GM18520 (cell line): Measurements from ENCODE around the gene LCN2.
"Not testable (repeated sequence)": the region's sequence is repeated elsewhere in the genome, so short reads cannot be mapped to it uniquely, and the experiment has no call there.

Experiments
- ATAC-seq: cut with Tn5 transposase; IDR thresholded peaks from one replicate; pipeline ENCODE4 v1.9.1; 2021; ENCODE audit not compliant: unreplicated experiment

The LCN2 gene

DNA sequence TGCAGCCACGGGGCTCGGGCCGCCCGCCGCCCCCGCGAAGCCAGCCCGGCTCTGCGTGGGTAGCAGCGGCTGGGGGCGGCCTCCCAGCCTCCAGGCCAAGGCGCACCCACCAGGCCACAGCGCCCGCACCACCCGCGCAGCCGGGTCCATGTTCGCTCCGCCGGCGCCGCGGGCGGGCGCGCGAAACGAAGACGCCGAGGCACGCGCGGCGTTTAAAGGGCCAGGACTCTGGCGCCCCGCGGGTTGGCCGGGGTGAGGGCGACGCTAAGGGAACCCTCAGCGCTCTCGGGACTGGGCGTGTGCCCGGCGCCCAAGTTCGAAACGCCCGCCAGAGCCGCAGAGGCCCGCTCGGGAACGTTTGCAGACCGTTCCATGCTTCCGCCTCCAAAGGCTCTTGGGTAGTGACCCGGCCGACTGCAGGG lies 21.7 kb upstream of the LCN2 start, which contains the start of gene PTGES2:
TSS of gene PTGES2 (minus strand) at position 162 of the 422 bp plus-strand sequence. CDS start at position 150, 12 bp downstream.
- peak; percentile 51 for ATAC-seq

DNA sequence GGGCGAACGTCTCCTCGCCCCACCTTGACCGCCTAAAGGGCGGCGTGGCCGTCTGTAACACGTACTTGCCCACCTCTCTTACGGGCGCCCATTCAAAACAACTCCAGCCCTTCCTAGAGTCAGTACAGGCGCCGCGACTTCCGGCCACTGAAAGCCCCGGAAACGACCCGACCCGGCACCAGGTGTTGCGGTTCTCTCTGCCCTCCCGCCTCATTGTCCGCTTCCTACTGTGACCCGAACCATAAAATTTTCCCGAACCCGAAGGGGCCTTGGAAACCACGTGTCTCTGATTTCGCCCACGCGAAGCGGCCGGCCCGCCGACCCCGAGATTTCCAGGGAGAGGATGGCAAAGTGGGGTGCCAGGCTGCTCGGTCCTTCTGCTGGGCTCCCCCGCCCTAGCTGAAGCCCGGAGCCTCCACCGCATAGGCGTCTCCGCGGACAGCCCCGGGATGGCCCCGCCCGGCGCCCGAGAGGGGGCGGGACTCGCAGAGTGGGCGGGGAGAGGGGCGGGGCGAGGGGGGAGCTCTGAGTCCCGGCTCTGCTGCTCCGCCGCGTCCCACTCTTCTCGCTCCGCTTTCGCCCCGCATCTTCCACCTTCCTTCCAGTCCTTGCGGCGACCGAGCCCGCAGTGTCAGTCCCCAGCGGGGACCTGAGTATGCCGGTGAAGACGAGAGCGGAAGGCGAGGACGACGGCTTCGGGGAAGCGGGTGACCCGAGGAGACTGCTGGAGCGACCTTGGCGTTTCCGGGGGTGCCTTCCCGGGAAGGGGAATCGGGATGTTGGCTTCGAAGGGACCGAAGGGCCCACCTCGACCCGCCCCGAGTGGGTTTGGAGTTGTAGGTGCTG lies 21.0 kb upstream of the LCN2 start:
- peak; percentile 60 for ATAC-seq

DNA sequence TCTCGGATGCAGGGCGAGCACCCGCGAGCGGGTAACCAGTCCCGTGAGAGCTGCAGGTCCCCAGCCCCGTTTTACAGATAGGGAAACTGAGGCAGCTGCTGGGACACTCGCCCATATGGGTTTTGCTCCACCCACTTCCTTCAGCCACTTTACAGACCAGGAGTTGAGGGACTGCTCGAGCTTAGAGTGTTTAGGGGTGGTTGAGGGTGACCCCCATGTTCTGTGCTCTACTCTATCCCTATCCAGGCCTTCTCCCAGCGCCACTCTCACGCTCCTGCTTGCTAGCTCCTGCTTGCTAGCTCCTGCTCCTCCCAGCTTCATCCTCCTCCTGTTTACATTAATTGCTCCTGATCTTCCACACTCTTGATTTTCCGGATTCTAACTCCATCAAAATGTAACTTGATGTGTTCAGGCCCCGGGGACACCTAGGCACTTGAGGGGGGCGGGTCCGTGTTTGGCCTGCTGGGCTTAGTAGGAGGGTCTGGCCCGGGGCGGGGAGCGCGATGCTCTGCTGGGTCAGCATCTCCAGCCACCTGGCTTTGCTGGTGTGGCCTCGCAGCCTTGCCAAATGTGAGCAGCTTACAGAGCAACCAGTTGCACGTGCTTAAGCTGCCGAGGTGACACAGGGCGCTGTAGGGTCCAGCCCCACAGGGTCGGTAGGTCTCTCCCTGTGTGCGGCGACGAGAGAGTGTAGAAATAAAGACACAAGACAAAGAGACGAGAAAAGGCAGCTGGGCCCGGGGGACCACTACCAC lies 20.2 kb upstream of the LCN2 start:
- ATAC-seq, result no peak

DNA sequence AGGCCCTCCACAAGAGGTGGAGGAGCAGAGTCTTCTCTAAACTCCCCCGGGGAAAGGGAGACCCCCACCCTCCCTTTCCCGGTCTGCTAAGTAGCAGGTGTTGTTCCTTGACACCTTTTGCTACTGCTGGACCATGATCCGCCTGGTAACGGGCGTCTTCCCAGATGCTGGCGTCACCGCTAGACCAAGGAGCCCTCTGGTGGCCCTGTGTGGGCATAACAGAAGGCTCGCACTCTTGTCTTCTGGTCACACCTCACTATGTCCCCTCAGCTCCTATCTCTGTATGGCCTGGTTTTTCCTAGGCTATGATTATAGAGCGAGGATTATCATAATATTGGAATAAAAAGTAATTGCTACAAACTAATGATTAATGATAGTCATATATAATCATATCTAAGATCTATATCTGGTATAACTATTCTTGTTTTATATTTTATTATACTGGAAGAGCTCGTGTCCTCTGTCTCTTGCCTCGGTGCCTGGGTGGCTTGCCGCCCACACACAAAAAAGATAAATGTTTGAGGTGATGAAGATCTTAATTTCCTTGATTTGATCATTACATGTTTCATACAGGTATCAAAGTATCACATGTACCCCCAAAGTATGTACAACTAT lies 19.2 kb upstream of the LCN2 start:
- not testable (repeated sequence) for ATAC-seq

DNA sequence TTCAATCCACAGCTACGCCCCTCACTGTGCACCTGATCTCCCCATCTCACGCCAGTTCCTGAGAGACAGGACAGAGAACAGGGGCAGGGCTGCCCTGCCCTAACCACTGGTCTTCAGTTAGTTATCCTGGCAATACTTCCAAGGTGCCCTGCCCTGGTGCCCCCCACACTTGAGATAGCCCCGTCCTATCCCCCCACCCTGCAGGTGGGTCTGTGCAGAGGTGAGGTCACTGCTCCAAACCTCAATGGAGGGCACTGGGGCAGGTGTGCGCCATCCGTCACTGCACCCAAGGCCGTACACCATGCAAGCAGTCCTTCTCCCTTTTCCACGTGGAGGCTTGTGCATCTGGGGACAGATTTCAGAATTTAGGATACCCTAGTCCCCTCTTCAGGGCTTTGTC lies 18.6 kb upstream of the LCN2 start:
- not testable (repeated sequence) for ATAC-seq

DNA sequence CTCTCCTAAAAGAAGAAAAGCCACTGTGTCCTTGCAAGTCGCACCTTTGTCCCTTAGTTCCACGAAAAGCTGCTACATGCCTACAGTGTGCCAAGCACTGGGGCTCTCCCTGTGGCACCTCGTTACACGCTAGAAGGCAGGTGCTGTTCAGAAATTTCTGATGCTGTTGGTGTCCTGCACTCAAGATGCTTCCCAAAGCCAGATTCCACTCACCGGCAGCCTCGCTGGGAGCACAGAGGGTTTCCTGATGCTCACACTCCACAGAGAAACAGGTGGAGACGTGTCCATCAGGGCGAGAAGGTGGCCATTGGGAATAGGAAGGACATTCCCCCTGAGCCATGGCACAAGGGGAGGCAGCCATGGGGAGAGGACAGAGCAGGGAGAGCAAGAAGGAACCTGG lies 17.9 kb upstream of the LCN2 start:
- ATAC-seq, result not testable (repeated sequence)

DNA sequence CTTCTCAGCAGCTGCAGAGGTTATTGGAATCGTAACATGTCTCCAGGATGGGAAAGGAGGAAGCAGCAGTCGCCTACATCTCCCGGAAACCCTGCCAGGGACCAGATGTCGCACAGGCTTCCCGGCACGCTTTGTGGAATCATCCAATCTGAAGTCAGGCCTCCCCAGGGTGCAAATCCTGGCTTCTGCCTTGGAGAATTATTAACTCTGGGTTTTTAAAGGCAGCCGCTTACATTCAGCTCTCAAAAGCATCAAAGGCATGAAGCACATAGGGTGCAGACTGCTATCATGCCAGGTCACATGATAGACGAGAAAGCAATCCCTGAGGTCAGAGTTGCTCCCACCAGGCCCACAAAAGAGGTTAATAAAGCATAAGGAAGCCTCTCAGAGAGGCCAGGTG lies 17.1 kb upstream of the LCN2 start:
- ATAC-seq, result not testable (repeated sequence)

DNA sequence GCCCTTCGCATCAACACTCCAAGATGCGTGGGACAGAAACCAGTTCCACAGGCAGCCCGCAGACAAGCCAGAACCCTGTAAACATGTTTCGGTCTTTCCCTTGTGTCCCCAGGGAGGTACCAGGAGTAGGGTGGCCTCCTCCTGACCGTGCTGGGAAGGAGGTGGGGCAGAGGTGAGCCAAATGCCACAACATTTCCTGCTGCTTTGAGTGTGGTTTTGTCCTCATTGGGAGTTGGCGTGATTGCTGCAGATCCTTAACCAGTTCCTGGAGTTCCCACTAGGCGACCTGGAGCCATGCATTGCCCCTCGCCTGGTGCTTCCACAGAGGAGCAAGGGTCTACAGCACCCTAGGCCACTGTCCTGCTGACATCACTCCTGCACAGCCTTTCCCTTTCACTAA lies 13.7 kb upstream of the LCN2 start:
- ATAC-seq, result not testable (repeated sequence)

DNA sequence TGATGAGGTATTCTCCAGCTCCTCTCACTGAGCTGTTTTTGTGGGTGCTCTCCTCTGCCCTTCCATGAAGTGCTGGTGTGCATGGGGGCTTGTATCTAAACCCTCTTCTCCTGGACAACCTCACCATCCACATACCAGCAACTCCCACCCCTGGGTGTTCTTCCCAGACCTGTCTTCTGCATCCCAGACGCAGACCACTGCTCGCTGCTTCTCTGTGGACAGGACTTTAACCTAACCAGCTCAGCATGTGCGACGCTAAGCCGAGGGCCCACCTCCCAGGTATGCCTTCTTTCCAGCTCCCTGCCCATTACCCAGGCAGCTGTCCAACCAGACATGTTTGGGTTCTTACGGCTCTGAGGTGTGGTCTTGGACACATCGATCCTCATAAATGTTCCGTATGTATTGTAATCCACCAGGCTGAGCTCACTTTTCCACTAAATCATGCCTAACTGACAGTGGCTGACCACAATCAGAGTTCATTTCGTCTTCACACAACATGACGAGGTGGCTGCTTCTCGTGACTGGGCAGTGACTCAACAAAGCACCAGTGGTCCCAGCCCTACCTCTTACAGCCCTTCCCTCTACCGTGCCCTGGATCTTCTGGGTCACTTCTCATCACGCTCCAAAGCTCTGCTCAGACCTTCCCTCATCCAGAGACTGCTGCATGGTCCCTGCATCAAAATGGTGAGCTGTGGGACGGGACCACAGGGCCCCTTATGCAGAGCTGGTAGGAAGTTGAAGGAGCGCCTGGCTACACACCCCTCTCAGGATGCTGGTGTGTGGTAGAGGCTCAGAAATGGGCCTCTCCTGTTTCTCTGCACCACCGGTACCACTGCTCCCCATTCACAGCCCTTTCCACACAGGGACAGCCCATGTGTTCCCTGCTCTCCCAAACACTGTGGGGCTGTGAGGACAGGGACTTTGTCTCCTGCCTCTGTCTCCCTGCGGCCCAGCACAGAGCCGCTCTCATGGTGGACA lies 12.1 kb upstream of the LCN2 start:
- ATAC-seq, result no peak

DNA sequence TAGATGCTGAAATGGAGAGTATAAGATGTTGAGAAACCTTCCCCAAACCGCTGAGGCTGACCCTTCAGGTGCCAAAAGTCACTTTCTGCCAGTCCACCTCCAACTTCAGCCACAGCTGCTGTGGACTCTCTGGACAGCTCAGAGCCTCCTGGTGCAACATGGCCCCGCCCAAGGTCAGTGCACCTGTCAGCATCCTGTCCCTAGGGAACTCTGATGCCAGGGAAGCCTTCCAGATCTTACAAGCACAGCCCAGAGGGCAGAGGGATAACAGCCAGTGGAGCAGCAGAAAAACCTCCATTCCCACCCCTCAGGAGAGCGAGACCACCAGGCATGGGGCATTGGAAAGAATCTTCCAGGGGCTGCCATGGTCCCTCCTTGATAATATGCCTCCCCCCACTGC lies 11.3 kb upstream of the LCN2 start:
- no peak for ATAC-seq

DNA sequence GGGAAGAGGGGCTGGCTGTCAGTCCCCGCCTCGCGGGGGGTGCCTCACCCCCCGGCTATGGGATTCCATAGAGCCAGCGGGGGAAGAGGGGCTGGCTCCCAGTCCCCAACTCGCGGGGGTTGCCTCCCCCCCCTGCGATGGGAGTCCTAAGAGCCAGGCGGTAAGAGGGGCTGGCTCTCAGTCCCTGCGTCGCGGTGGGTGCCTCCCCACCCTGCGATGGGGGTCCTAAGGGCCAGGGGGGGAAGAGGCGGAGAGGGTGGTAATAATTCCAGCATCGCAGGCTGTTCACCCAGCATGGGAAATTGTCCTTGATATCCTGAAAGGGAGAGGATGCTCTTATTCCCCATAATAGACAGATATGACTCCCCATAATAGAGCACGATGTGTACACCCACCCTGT lies 9.6 kb upstream of the LCN2 start:
- no peak for ATAC-seq

DNA sequence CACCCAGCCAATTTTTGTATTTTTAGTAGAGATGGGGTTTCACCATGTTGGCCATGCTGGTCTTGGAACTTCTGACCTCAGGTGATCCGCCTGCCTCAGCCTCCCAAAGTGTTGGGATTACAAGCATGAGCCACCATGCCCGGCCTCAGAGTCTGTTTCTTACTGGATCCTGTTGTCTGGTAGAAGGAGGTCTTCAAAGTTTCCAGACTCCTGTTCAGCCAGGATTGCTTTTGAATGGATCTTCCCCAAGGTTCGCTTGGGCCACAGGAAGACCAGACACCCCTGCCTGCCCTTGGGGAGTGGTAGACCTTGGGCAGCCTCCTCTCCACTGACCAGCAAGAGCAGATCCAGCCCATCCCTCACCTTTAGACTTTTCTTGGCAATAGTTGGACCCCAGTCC lies 7.6 kb upstream of the LCN2 start:
- ATAC-seq, result no peak

DNA sequence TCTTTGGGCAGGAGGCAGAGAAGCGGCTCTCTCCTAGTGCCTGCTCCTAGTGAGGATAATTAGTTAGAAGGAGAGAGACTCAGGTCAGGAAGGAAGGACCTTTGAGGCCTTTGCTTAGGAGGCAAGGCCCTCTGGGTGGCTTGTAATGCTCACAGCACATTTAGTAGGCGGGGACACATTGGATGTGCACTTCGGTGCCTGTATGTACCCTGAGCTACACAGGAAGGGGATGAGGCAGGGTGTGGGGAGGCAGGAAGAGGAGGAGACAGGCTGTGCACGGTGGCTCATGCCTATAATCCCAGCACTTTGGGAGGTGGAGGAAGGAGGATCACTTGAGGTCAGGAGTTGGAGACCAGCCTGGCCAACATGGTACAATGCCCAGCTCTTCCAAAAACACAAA lies 7.2 kb upstream of the LCN2 start:
- no peak for ATAC-seq

DNA sequence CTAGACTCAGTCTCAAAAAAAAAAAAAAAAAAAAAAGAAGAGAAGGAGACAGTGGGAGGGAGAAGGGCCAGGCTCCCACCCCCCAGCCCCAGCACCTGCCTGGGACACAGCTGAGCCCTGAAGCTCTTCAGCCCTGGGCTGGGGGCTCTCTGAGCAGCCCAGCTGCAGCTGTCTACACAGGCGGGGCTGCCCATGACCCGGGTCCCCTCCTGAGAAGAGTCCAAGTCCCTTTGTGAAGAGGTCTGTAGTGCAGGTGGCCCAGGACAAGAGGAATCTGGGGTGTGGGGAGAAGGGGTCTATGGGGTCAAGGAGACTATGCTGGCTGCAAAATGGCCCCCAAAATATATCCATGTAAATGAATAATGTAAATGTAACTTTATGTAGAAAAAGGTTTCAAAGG lies 6.7 kb upstream of the LCN2 start:
- no peak for ATAC-seq

DNA sequence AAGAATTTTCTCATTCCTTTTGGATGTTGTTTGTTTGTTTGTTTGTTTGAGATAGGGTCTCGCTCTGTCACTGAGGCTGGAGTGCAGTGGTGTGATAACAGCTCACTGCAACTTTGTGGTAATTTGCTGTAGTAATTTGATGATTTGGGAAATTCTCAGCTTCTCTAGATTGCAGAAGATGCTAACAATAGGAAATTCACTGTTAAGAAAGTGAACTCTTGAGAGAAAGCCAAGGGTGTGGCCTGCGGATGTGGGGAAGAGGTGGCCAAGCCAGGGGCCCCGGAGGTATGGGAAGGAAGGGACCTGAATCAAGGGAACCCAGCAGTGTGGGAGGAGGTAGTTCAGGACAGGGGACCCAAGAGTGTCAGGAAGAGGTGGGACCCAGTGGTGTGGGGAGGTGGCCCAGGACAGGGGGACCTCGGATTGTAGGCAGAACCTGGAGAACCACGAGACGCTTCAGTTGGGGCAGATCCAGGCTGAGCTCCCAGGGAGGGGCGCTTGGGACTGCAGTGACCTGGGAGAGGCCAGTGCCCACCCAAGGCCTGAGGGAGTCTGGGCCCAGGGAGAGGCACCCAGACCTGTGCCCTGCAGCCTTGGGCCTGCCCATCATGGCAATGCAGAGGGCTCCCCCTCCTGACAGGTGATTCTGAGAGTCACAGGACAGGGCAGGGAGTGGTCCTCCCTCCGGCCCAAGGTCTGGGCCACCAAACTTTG lies 5.6 kb upstream of the LCN2 start:
- ATAC-seq, result no peak

DNA sequence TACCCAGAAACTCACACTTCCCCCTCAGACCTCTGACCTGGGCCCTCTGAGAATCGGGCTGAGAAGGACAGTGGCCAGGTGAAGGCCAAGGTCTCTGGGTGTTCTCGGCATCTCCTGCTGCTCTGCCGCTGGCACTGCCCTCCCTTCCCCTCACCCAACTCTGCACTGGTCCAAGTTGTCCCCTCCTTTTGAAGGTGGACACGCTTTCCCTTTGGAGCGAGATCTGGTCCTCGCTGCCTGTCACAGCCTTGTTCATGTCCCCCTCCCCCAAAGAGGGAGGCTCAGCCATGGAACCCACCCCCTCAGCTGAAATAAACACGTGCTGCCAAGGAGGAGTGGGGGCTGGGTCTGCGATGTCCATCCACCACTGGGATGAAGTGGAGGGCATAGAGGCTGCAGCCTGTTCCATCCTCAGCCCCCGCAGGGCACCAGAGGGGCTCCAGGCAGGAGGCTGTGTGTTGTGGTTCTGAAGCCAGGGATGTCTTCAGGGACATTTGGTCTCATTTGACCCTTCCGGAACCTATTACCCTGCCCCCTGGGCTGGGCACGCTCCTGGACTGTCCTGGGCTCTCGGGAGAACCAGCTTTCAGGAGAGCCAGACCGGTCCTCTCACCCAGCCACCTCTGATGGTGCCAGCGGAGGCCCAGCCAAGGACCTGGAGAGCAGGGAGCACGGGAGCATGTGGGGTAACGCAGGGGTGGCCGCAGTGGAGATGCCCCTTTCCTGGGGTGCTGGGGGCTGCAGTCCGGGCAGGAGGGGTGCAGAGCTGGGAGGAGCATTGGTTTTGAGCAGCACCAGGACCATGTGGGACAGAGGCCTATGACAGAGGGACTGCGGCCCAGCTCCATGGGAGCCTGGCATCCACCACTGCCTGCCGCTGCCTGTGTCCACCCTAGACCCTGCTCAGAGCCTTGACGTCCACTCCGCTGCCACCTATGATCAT lies 4.7 kb upstream of the LCN2 start:
- ATAC-seq, result no peak

DNA sequence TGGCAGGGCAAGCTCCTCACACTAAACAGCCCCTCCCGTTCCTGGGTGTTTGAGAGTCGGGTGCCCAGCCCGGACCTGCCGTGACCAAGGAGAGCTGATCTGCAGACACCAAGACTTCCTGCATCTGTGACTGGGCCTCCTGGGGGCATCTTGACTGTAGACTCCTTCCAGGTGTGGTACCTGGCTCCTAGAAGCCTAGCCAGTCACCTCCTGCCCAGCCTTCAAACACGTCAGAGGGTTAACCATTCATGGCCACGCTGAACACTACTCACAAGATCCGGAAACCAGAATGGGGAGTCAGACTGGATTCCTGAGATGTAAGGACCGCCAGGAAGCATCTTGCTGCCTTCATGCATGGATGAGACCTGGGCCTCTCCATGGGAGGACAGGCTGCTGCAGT lies 3.7 kb upstream of the LCN2 start:
- ATAC-seq, result no peak

DNA sequence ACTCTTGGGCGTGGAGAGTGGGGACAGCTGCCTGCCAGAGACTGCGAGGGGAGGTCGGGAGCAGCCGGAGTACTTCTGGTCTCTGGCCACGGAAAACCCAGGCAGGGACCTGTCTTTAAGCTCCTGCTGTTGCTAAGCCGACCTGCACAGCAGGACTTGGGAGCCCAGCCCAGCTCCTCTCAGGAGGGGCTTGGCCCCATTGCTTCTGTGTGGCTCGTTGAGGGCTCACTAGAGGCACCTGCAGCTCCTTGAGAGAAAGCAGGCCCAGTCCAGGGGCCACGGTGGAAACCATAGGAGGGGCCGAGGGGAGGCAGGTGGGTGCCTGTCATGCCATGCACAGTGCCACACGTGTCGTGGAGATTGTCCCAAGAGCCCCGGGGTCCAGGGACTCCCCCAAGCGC lies 3.3 kb upstream of the LCN2 start:
- ATAC-seq, result no peak

DNA sequence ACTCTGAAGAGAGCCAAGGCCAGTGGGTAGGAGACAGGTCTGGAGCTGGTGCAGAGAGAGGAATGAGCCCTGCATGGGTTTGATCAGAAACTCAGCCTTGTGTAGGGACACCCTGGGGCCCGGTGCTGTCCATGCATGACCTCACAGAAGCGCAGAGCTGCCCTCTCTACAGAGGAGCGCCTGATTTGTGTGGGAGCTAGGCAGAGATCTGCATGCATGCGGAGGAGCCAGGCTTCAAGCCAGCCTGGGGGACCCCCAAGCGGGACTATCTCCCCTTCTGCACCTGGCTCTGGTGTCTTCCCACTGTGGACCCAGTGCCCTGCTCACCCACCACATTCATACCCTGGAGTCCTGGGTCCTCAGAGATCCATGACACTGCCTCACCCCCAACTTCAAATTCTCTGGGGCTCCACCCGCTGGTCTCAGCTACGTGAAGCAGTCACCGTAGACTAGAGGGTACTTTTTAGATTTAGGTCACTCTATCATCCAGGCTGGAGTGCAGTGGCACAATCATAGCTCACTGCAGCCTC lies 2.6 kb upstream of the LCN2 start:
- no peak for ATAC-seq
